Natural killer cell (primary cell): ENCODE results near the gene BRI3. TPM values are rescaled to one million over a fixed set of nuclear protein-coding genes. Genes with fewer than 3 reads are reported as not detected.

Experiments
- ATAC-seq, 3 donors: fragments of 150-1000 bp in 2 of 3; fragments of 200-7000 bp in 1 of 3; cut with Tn5 transposase; 1 replicate in 1 of 3; 2 replicates in 2 of 3; pipeline ENCODE4 v1.10.0; 2021; ENCODE audit warnings: mild to moderate bottlenecking in 2 of 3, moderate library complexity in 2 of 3
- DNase-seq, 2 donors: peaks; one replicate each; pipeline versions ENCODE4 v3.0.0 to v3.0.0-alpha.2; 2013 to 2021; ENCODE audit warnings: mixed read lengths in 1 of 2
- H3K27ac ChIP-seq: one replicate; pipeline ENCODE4 v1.5.1; 2013; ENCODE audit warnings: mild to moderate bottlenecking, low read length
- H3K27me3 ChIP-seq: one replicate; pipeline ENCODE4 v1.6.1; 2013; ENCODE audit warnings: low read length; ENCODE audit not compliant: control insufficient read depth, insufficient read depth
- H3K36me3 ChIP-seq: one replicate; pipeline ENCODE4 v1.6.1; 2013; ENCODE audit warnings: low read length; ENCODE audit not compliant: control insufficient read depth, insufficient read depth
- H3K4me1 ChIP-seq: one replicate; pipeline ENCODE4 v1.6.1; 2013; ENCODE audit warnings: low read length; ENCODE audit not compliant: control insufficient read depth, insufficient read depth
- H3K4me3 ChIP-seq: one replicate; pipeline ENCODE4 v1.5.1; 2013; ENCODE audit warnings: low read length
- H3K9me3 ChIP-seq: one replicate; pipeline ENCODE4 v1.6.1; 2013; ENCODE audit warnings: low read length; ENCODE audit not compliant: control insufficient read depth, insufficient read depth
- H3K27ac Mint-ChIP-seq, 2 donors: one replicate each; pipeline ENCODE4 v1.8.0; 2022; ENCODE audit warnings: mild to moderate bottlenecking in 2 of 2, mixed read lengths in 2 of 2, moderate library complexity in 1 of 2
- H3K27me3 Mint-ChIP-seq, 2 donors: one replicate each; pipeline ENCODE4 v1.8.0; 2022; ENCODE audit warnings: low read depth in 2 of 2, mixed read lengths in 2 of 2
- H3K36me3 Mint-ChIP-seq: one replicate; pipeline ENCODE4 v1.8.0; 2022; ENCODE audit warnings: mixed read lengths
- H3K4me1 Mint-ChIP-seq, 2 donors: one replicate each; pipeline ENCODE4 v1.8.0; 2022; ENCODE audit warnings: mixed read lengths in 2 of 2
- H3K4me3 Mint-ChIP-seq: one replicate; pipeline ENCODE4 v1.8.0; 2022; ENCODE audit warnings: mild to moderate bottlenecking, moderate library complexity, mixed read lengths
- H3K9me3 Mint-ChIP-seq, 2 donors: one replicate each; pipeline ENCODE4 v1.8.0; 2022; ENCODE audit warnings: mixed read lengths in 2 of 2
- WGBS: methylation state at CpG from one replicate; pipeline ENCODE4 v1.1.7; 2013; ENCODE audit warnings: missing lambda C conversion rate; ENCODE audit not compliant: insufficient coverage; 5-methylcytosine and 5-hydroxymethylcytosine counted together
- intact Hi-C: fragments of 100-400 bp; cut with micrococcal nuclease; formaldehyde crosslinking; loops from one replicate; pipeline ENCODE4 v1.14.2; 2022
- total RNA-seq, 4 donors: library from RNA; stranded (reverse); fragments of 120-200 nt in 1 of 4; gene quantifications; one replicate each; pipeline versions ENCODE4 v1.2.3 to v1.2.4, GENCODE V29; 2013 to 2022
- TF ChIP-seq, protein P1 (sequence below): fragments of 200-600 bp; IDR thresholded peaks from one replicate; pipeline ENCODE4 v1.8.0; 2022; ENCODE audit warnings: antibody characterized with exemption

BRI3 gene
- total RNA-seq, 3 donors from 2014 or later (not counting 1 experiment from before 2014, with no cell fraction given), result 81.9 to 97.1 (median 90.0) TPM

DNA sequence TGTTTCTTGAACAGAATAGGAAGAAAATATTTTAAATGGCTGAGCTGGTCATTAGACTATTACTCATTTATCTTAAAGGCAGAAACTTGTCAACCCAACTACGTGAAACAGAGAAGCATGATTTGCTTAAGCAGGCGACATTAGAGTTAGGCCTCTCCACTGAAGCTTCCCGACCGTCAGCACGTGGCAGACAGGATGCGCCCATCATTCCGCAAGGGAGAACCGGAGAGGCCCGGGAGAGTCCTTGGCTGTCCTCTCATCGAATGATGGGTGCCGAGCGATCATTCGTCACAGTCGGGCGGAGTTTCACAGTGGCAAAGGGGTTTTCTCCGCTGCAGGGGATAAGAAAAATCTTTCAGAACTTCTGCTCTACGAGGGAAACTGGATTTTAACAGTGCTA, 11.8 kb downstream of the BRI3 start:
- no peak overlapping the region for H3K4me3 Mint-ChIP-seq
- H3K27ac Mint-ChIP-seq, result no peak overlapping the region
- DNase-seq, result no peak
- TF ChIP-seq, protein P1, sequence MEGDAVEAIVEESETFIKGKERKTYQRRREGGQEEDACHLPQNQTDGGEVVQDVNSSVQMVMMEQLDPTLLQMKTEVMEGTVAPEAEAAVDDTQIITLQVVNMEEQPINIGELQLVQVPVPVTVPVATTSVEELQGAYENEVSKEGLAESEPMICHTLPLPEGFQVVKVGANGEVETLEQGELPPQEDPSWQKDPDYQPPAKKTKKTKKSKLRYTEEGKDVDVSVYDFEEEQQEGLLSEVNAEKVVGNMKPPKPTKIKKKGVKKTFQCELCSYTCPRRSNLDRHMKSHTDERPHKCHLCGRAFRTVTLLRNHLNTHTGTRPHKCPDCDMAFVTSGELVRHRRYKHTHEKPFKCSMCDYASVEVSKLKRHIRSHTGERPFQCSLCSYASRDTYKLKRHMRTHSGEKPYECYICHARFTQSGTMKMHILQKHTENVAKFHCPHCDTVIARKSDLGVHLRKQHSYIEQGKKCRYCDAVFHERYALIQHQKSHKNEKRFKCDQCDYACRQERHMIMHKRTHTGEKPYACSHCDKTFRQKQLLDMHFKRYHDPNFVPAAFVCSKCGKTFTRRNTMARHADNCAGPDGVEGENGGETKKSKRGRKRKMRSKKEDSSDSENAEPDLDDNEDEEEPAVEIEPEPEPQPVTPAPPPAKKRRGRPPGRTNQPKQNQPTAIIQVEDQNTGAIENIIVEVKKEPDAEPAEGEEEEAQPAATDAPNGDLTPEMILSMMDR, result no peak
- H3K27me3 ChIP-seq, result no peaks in the 10 kb centered on the region
- WGBS, result 94% methylated on average over 17 of the region's 17 CpGs
- intact Hi-C loops, result no loop called here
- H3K36me3 Mint-ChIP-seq, result no peaks in the 10 kb centered on the region
- H3K9me3 Mint-ChIP-seq, result no peaks in the 10 kb centered on the region
- no peak overlapping the region for H3K4me3 ChIP-seq
- no peak for ATAC-seq
- H3K27me3 Mint-ChIP-seq, result no peaks in the 10 kb centered on the region
- no peaks in the 10 kb centered on the region for H3K9me3 ChIP-seq
- peaks cover 5% of the 10 kb centered on the region for H3K36me3 ChIP-seq
- no peaks in the 10 kb centered on the region for H3K4me1 ChIP-seq
- H3K27ac ChIP-seq, result no peak overlapping the region
- H3K4me1 Mint-ChIP-seq, result no peaks in the 10 kb centered on the region

DNA sequence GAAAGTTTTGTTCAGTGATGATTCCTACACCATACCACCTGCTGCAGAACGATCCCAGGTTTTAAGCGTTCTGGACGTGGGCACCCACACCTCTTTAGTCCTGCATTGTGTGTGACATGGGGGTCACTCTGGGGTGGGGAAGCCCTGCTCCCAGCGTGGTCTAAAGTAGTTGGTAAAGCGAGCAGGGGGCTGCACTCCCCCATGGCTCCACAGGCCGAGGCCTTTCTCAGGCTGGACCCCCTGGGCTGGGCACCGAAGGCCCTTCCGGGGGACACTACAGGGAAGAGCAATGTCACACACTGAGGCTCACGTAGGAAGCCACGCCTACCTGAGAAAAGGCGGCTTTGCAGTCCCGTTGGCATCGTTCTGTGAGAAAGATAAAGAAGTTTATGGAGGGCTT, 12.3 kb downstream of the BRI3 start:
- no peaks in the 10 kb centered on the region for H3K27me3 Mint-ChIP-seq
- no peak overlapping the region for H3K4me3 Mint-ChIP-seq
- Histone ChIP-seq H3K4me1 (no peaks in the 10 kb centered on the region), H3K4me3 (no peak overlapping the region), H3K36me3 (peaks cover 5% of the 10 kb centered on the region), H3K27me3 (no peaks in the 10 kb centered on the region), H3K27ac (no peak overlapping the region), H3K9me3 (no peaks in the 10 kb centered on the region)
- no peaks in the 10 kb centered on the region for H3K9me3 Mint-ChIP-seq
- 95% methylated on average over 13 of the region's 13 CpGs for WGBS
- H3K27ac Mint-ChIP-seq, result no peak overlapping the region
- TF ChIP-seq, protein P1, result no peak
- DNase-seq (no peak), ATAC-seq (no peak)
- H3K4me1 Mint-ChIP-seq, result no peaks in the 10 kb centered on the region
- no peaks in the 10 kb centered on the region for H3K36me3 Mint-ChIP-seq
- intact Hi-C loops, result no loop called here

DNA sequence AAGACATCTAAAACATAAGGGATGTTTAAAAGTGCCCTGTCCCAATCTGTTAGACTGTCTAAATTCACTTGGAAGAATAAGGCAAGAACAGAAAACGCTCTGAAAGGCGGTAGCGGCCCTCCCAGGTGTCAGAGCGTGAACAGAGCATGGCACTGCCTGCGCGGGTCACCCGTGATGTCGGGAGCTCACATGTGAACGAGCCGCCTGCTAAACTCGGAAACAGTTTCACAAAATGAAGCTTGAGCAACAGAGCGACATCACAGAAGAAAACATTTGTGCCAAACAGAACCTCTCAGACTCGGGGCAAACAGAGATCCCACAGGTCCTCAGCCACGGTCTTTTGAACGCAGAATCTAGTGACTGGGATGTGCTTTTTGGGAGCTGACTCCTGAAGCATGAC, 12.8 kb downstream of the BRI3 start:
- intact Hi-C loops, result no loop called here
- H3K27ac Mint-ChIP-seq, result no peak overlapping the region
- 92% methylated on average over 15 of the region's 15 CpGs for WGBS

More for the DNA sequence above, 12.8 kb downstream of the BRI3 start:
- H3K36me3 ChIP-seq, result peaks cover 5% of the 10 kb centered on the region
- TF ChIP-seq, protein P1, result no peak
- Mint-ChIP-seq H3K9me3 (no peaks in the 10 kb centered on the region), H3K4me1 (no peaks in the 10 kb centered on the region), H3K27me3 (no peaks in the 10 kb centered on the region), H3K36me3 (no peaks in the 10 kb centered on the region), H3K4me3 (no peak overlapping the region)
- ATAC-seq (no peak), DNase-seq (no peak)
- no peaks in the 10 kb centered on the region for H3K4me1 ChIP-seq
- no peaks in the 10 kb centered on the region for H3K27me3 ChIP-seq
- no peak overlapping the region for H3K27ac ChIP-seq
- H3K9me3 ChIP-seq, result no peaks in the 10 kb centered on the region
- no peak overlapping the region for H3K4me3 ChIP-seq
